ENCODE results near the gene NDOR1.
"Not testable (repeated sequence)": the region's sequence is repeated elsewhere in the genome, so short reads cannot be mapped to it uniquely, and the experiment has no call there.

Gene NDOR1

GRCh38 chr9:137256362-137256761, 50.9 kb downstream of the NDOR1 start:
- DNase-seq (ENCODE audit: extremely low read depth in 1 of 2, low read depth in 1 of 2): no peak

DNA sequence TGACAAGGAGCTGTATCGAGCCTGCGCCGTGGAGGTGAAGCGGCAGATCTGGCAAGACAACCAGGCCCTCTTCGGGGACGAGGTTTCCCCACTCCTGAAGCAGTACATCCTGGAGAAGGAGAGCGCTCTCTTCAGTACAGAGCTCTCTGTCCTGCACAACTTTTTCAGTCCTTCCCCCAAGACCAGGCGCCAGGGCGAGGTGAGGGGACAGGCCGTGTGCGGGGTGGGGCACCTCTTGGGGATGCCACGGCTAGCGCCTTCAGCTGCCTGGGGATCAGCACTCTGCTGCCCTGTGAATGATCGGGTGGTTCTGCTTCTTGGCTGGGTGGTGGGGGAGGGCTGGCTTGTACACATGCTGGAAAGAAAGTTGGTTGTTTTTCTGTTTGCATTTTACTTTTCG, 51.4 kb downstream of the NDOR1 start:
- no peak for DNase-seq (ENCODE audit: extremely low read depth in 1 of 2, low read depth in 1 of 2)

DNA sequence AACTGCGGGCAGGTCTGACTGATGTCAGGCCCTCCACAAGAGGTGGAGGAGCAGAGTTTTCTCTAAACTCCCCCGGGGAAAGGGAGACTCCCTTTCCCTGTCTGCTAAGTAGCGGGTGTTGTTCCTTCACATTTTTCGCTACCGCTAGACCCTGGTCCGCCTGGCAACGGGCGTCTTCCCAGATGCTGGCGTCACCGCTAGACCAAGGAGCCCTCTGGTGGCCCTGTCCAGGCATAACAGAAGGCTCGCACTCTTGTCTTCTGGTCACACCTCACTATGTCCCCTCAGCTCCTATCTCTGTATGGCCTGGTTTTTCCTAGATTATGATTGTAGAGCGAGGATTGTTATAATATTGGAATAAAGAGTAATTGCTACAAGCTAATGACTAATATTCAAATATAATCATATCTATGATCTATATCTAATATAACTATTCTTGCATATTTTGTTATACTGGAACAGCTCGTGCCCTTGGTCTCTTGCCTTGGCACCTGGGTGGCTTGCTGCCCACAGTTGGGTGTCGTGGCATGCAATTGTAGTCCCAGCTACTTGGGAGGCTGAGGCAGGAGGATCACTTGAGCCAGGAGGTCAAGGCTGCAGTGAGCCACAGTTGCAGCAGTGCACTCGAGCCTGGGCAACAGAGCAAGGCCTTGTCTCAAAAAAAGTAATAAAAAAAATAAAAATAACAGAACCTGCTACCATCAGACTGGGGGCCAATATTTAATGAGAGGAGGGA, 56.8 kb downstream of the NDOR1 start:
- not testable (repeated sequence) for DNase-seq (ENCODE audit: extremely low read depth in 1 of 2, low read depth in 1 of 2)

DNA sequence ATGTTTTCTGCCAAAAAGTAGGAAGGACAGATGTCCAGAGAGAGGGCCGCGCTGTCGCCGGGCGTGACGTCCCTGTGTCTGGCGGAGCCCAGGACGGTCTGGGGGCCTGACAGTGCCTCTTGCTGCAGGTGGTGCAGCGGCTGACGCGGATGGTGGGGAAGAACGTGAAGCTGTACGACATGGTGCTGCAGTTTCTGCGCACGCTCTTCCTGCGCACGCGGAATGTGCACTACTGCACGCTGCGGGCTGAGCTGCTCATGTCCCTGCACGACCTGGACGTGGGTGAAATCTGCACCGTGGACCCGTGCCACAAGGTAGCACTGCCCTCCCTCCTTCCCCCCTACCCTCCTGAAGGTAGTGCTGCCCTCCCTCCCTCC, 57.4 kb downstream of the NDOR1 start:
- no peak for DNase-seq (ENCODE audit: extremely low read depth in 1 of 2, low read depth in 1 of 2)

- DNase-seq (ENCODE audit: extremely low read depth in 1 of 2, low read depth in 1 of 2): no peak
Measured at GRCh38 chr9:137263506-137263905, 58.0 kb downstream of the NDOR1 start.

DNA sequence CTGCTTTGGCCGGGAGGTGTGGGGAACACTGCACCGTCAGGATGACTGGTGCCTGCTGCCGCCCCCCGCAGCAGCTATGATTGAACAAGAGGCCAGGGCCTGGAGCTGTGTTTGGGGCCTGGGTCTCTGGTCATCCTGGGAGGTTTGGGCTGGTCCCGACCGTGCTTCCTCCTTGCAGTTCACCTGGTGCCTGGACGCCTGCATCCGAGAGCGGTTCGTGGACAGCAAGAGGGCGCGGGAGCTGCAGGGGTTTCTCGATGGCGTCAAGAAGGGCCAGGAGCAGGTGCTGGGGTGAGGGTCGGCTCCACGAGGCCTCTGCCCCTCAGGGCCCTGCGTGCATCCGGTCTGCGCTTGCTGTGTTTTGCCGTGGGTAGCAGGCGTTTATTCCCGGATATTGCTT, 58.6 kb downstream of the NDOR1 start:
- DNase-seq (ENCODE audit: extremely low read depth in 1 of 2, low read depth in 1 of 2): no peak

DNA sequence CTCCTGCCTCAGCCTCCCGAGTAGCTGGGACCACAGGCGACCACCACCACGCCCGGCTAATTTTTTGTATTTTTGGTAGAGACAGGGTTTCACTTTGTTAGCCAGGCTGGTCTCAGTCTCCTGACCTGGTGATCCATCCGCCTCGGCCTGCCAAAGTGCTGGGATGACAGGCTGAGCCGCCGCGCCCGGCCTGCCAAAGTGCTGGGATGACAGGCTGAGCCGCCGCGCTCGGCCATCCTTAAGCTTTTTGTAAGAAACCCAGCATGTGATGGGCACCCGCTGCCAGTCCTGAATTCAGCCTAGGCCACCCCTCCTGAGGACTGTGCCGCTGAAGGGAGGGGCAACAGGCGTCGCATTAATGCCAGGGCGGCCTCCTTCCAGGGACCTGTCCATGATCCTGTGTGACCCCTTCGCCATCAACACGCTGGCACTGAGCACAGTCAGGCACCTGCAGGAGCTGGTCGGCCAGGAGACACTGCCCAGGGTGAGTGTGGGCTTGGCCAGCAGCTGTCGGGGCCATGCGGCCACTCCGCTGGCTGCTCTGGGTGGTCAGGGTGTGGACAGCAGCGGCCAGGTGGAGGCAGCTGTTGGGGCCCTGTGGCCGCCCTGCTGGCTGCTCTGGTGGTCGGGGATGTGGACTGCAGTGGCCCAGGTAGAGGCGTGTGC, 60.1 kb downstream of the NDOR1 start:
- no peak for DNase-seq (ENCODE audit: extremely low read depth in 1 of 2, low read depth in 1 of 2)

GRCh38 chr9:137266162-137266527, 60.6 kb downstream of the NDOR1 start:
- no peak for DNase-seq (ENCODE audit: extremely low read depth in 1 of 2, low read depth in 1 of 2)
